ENCODE measurements around the gene AKIRIN2.
"Not testable (repeated sequence)": the region's sequence is repeated elsewhere in the genome, so short reads cannot be mapped to it uniquely, and the experiment has no call there.

AKIRIN2 gene

DNA sequence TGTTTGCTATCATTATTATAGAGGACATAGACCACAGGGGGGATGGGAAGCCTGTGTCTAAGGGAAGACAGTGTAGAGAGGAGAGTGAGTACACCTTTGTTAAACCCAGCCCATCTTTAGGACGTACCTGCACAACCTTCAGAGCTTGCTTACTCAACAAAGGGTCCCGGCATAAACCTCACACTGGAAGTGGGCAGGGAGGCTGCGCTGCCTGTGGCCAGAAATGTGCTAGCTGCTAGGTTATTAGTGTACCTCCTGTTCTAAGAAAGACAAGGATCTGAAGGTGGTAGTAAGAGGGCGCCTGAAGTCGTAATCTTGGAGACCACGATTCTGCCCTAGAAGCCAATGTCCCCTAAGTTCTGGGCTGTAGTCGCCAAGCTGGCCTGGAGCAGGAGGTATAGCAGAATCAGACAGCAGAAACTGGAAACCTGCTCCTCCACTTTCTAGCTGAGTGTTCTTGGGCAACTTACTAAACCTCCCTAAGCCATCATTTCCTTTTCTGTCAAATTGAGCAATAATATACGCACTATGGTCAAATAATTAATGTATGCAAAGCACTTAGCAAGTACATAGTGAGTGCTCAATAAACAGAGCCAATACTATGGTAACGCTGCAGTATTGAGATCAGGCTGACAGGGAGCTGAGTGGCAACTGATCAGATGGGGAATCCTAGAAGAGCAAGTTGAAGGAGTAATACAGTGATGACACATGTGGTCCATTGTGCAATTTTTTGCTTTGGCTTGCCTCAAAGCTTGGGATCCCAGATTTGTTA is 16.8 kb upstream of the AKIRIN2 start:
- no peak for DNase-seq (ENCODE audit: low spot score)

DNA sequence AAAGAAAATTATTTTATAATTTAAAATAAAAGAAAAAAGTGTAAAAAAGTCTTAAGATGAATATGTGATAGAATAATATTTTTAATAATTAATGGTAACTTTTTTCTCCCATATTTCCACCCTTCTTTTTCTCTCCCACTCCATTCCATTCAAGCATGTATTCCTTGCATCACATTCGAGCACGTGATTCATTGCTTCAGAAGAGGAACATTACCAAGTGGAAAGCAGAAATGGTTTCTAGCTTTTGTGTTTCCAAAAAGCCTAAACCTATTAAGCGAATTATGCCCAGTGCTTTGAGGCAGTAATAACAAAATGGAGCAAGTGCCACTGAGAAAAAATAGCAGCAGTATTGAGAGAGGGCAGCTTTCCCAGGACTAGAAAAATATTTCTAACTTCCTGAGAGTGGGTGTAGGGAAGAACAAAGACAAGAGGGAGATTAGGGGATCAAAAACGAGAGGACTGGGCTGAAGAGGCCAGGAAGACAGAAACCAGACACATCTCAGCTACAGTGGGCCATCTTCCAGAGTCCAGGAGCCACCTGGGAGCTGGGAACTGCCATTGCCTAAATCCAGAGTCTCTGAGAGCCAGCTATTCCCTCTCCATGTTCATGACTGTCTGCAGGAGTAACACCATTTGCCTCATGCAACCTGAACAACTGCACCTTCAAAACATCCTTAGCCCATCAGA is 15.0 kb upstream of the AKIRIN2 start:
- peak; percentile 64 for DNase-seq (ENCODE audit: low spot score)

DNA sequence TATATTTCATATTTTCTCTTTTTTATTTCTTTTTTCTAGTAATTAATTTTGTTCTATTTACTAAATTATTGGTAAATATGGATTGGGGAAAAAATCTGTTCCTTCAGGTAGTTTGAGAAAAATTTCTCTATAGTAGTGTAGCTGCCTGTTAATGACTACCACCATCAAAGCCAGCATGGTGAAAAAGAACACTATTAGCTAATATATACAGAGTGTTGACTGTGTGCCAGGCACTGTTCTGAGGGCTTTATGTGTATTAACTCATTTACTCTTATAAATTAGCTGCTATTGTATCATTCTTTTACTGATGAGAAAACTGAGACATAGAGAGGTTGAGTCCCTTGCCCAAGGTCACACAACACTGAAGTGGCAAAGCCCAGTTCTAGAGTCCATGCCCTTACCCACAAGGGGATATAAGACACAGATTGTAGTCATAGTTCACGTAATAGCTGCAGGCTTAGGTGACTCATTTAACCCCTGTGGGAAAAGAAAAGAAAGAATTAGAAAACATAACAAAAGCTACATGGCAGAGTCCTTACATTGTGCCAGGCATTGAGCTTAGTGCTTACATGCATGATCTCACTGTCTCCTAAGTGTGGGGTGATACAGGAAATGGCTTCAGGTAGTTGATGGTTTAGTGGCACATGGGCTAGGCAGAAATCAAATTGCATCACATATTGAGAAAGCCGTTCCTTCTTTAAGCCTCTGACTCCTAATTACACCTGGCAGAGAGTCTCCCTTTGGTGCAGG is 12.2 kb upstream of the AKIRIN2 start:
- no peak for DNase-seq (ENCODE audit: low spot score)

DNA sequence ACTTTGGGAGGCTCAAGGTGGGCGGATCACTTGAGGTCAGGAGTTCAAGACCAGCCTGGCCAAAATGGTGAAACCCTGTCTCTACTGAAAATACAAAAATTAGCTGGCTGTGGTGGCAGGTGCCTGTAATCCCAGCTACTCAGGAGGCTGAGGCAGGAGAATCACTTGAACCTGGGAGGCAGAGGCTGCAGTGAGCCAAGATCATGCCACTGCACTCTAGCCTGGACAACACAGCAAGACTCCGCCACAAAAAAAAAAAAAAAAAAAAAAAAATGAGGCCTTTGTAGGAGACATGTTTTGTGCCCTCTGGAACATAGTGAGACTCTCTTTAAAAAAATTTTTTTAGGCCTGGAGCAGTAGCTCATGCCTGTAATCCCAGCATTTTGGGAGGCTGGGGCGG is 10.7 kb upstream of the AKIRIN2 start:
- DNase-seq (ENCODE audit: low spot score) = not testable (repeated sequence)

DNA sequence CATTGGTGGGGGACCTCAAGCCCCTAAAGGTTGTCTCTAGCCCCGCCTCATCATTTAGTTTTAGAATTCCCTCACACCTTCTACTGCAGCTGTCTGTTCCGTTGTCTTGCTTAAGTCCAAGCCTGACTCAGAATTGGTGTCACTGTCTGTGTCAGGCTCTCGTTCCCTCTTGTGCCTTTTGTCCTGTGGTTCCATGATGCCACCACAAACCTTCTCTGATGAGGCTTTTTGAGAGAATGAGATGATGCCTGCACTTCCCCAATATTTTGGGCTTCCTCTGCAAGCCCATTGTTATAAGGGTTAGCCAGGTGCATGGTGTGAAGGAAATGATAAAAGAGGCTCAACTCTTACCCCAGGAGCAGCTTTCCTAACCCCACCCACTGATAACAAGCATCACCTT is 8.1 kb upstream of the AKIRIN2 start:
- DNase-seq (ENCODE audit: low spot score) = no peak

DNA sequence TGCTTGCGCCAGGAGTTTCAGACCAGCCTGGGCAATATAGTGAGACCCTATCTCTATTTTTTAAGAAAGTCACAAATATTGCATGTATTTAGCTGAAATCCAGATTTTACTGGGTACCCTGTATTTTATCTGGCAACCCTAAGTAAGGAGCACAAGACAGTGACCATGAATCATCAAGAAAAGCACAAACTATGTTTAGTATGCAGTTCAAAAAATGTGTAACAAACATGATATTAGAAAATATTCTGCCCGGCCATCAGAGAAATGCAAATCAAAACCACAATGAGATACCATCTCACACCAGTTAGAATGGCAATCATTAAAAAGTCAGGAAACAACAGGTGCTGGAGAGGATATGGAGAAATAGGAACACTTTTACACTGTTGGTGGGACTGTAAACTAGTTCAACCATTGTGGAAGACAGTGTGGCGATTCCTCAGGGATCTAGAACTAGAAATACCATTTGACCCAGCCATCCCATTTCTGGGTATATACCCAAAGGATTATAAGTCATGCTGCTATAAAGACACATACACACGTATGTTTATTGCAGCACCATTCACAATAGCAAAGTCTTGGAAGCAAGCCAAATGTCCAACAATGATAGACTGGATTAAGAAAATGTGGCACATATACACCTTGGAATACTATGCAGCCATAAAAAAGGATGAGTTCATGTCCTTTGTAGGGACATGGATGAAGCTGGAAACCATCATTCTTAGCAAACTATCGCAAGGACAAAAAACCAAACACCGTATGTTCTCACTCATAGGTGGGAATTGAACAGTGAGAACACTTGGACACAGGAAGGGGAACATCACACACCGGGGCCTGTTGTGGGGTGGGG is 6.8 kb upstream of the AKIRIN2 start:
- not testable (repeated sequence) for DNase-seq (ENCODE audit: low spot score)

DNA sequence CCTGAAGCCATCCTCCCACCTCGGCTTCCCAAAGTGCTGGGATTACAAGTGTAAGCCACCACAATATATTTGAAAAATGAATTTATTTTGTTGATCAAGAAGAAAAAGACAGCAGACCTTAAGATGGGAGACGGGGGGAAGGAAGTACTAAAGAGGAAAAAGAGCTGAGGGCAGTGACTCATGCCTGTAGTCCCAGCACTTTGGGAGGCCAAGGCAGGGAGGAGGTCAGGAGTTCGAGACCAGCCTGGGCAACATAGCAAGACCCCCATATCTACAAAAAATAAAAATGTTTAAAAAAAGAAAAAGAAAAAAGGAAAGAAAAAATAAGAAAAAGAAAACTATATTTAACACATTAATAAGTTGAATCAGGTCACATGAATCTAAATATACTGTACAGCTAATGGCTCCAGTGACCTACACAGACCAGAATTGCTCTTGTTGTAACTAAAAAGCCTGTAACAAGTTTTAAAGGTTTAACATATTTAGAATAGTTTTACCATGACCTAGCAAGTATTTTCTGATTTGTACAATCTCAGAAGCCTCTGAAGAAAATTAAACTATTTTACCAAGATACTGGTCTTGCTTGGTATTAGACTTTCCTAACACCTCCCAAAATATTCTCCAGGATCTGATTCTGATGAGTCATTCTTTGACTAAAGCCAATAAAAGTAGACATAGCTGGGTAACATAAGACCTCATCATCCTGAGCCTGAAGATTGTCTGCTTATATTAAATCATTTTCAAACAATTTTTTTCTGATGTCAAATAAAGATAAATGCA is 4.3 kb upstream of the AKIRIN2 start:
- DNase-seq (ENCODE audit: low spot score) = no peak

DNA sequence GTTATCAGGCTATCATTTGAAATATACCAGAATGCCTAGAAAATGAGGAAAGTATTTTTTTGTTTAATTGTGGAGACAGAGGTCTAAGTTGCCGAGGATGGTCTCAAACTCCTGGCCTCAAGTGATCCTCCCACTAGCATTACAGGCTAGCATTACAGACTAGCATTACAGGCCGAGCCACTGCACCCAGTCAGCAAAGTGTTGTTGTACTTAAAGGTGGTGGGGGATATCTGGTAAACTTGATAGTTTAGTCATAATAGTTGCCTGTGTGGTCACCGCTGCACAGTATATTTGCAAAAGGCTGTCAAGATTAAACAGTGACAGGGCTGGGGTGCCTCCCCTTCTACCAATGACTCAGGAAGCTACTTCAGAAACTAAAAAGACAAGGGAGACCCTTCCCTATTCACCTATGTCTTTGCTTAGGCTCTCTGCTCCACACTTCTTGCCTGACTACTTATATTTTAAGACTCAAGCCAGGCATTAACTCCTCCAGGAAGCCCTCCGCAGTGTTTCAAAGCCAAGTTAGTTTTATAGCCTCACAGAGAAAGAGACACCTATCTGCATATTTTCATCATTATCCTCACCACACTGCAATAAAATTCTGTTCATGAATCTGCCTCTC is 3.1 kb upstream of the AKIRIN2 start:
- no peak for DNase-seq (ENCODE audit: low spot score)

DNA sequence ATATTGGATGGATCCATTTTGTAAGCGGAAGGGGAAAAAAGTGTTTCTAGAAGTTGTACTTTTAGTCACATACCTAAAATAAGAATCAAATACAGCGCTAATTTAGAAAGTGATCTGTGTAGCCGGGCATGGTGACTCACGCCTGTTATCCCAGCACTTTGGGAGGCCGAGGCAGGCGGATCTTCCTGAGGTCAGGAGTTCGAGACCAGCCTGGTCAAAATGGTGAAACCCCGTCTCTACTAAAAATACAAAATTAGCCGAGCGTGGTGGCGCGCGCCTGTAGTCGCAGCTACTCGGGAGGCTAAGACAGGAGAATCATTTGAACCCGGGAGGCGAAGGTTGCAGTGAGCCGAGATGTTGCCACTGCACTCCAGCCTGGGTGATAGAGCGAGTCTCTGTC is 1.0 kb upstream of the AKIRIN2 start:
- DNase-seq (ENCODE audit: low spot score) = not testable (repeated sequence)

DNA sequence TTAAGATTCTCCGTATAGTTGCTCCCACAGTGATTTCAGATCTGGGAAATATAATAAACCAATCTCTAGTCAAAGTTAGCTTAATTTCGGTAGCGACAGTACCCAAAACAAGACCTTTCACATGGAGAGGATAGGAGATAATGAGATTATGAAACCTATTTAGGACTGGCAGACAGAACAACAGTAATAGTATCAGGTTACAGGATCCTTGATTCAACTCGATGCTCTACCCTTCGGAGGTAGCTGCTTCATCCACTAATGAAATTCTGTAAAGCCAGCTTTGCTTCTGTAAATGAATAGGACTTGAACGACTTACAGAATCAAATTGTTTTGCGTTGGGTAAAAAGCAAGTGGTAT is 534 bp upstream of the AKIRIN2 start:
- no peak for DNase-seq (ENCODE audit: low spot score)

DNA sequence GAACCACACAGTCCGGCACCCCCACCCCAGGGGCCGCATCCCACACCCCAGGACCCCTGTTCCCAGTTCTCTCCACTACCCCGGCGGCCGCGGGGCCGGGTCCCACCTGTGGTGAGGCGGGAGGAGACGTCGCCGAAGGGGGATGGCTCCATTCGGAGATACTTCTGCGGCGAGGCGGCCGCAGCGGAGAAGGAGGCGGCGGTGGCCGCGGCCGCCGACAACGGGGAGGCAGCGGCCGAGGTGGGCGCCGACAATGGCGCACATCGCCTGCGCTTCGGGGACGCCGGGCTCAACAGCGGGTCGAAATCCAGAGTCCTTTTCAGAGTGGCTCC is 723 bp downstream of the AKIRIN2 start:
- no peak for DNase-seq (ENCODE audit: low spot score)

DNA sequence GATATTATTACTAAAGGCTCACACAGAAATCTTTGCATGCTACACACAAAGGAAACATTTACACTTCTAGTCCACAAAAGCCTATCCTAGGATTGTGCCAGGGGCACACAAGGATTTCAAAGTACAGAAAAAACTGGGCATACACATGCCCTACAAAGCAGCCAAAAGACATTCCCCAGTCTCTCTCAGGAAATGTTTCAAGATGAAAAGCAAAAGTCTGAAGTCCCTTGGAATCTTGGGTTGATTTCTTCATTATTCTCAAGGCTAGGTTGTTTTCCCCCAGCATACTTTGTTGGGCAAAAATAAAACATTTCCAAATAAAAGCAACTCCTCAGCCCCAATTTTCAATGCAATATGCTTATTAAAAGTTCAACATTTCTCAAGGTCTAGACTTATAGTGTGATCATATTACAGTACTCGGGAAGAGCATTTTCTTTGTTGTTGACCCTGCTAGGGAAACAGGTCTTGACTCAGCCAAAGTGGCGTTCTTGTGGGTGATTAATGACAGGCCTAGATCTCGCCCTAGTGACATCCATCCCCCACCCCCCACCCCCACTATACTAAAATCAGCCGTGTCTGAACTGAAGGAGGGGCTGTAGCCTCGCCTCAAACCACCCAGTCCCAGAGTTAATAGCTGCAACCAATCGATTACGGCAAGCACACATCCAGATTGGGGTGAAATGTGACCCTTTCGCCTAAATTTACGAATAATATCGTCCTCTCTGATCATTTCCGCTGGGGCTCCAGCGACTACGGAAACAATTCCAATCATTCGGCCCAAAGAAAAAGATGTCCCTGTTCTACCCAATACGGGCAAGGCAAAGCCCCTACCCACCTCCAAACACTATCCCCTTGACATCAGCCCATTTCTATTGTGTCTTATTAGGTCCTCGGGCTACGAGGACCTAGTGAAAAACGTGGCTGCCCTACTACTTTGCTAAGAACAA is 1.4 kb downstream of the AKIRIN2 start:
- peak; percentile 73 for DNase-seq (ENCODE audit: low spot score)

DNA sequence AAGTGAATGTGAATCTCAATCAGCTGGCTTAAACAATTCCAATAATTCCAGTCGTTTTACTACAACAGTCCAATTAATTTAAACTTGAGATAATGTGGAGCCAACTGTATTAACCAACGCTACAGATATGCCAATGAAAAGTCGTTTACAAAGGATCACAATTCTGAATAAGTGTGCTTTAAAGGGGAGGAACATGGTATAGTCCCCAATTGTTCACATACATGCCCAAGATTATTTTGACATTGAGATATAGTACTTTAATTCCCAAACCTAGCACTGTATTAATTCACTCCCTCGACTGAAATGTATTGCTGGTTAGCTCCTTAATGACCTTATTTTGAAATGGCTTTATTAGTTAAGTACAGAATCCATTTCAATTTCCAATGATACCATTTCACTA is 2.5 kb downstream of the AKIRIN2 start:
- DNase-seq (ENCODE audit: low spot score) = peak; percentile 26

DNA sequence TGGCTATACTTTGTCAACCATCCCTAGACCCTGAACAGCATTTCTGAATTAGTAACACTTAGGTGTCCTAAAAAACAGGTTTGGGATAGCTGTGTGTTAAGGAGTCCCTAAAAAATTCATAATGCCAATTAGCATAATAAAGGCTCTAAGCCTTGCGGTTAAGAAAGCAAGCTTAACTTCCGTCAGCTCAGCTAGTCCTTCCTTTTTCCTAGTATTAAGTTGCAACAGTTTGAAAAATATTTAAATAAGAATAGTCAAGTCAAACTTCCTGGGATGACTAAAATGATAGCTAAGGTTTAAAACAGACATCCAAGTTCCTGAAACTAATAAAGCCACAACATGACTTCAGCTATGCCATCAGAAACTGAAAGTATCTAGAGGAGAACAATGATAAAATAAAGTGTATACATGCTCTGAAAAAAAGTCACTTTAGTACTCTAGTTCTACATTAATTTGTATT is 3.5 kb downstream of the AKIRIN2 start:
- peak; percentile 61 for DNase-seq (ENCODE audit: low spot score)

DNA sequence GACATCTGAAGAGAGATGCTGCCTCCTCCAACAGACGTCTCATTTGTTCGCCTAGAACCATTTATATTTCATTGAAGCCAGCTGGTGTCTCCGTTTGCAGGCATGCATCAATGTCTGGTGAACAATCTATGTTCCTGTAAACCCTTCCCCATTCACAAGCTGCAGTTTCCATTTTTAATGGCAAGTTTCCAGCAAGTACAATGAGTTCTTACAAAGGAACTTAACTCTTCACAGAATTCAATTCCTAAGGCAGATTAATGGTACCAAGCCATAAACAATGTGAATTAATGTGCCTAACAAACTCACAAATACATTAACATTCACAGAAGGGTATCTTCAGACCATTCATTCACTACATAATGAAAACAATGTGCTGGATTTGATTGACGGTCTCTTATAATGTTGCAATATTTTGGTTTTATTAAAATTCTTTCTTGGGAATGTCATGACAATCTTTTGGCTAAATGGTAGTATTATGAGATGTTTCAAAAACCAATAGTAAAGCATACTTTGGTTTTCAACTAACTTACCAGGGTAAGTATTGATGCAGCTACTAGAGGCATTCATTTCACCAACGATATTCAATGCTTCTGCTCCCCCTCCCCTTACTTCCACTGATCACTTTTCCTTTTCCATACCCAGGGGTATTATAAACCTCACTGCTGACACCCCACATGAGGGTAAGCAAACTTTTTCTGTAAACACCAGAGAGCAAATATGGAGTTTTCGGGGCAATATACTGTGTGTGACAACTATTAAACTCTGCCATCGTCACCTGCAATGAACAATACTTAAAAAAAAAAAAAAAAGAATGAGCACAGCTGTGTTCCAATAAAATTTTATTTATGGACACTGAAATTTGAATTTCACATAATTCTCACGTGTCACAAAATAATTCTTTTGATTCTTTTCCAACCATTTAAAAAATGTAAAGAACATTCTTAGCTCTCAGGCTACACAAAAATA is 4.2 kb downstream of the AKIRIN2 start:
- DNase-seq (ENCODE audit: low spot score) = peak; percentile 94

DNA sequence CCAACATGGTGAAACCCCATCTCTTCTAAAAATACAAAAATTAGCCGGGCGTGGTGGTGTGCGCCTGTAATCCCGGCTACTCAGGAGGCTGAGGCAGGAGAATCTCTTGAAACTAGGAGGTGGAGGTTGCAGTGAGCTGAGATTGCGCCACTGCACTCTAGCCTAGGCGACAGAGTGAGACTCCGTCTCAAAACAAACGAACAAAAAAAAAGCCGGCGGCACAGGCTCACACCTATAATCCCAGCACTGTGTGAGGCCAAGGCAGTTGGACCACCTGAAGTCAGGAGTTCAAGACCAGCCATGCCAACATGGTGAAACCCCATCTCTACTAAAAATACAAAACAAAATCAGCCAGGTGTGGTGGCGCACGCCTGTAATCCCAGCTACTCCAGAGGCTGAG is 5.2 kb downstream of the AKIRIN2 start:
- not testable (repeated sequence) for DNase-seq (ENCODE audit: low spot score)

DNA sequence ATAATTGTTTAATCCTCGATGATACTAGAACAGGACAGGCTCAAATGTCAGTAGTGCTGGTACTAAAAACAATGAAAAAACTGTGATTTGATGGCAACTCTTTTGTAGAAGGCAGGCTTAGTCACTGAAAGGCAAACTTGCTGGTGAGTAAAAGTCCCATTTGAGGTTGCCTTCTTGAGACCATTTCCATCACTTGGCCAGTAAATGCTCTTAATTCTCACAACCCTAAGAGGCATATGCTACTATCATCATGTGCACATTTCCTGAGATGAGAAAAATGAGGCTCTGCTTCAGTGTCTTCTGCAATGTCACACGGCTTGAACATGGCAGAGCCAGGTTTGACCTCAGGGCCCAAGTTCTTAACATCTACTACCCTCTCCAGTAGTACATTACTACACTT is 9.9 kb downstream of the AKIRIN2 start:
- no peak for DNase-seq (ENCODE audit: low spot score)

DNA sequence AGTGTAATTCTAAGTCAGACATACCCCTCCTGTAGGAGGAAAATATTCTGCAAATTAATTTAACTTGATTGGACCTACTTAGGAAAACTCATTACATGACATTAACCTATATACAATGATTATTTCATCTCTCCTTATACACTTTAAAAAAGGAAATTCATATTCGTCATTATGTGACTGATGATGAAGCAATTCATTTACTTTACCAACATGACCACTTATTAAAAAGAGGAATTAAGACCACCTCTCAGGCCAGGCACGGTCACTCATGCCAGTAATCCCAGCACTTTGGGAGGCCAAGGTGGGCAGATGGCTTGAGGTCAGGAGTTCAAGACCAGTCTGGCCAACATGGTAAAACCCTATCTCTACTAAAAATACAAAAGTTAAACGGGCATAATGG is 11.6 kb downstream of the AKIRIN2 start:
- DNase-seq (ENCODE audit: low spot score) = no peak

DNA sequence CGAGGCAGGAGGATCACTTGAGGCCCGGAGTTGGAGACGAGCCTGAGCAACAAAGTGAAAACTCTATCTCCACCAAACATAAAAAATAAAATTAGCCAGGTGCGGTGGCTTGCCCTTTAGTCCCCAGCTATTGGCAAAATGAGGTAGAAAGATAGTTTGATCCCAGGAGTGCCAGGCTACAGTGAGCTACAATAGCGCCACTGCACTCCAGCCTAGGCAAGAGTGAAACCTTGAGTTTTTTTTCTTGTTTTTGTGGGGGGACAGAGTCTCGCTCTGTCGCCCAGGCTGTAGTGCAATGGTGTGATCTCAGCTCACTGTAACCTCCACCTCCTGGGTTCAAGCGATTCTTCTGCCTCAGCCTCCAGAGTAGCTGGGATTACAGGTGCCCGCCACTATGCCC is 14.1 kb downstream of the AKIRIN2 start:
- DNase-seq (ENCODE audit: low spot score) = not testable (repeated sequence)
